PC-3 (cell line): Measurements from ENCODE around the gene BORCS5. TPM values are rescaled to one million over a fixed set of nuclear protein-coding genes. Genes with fewer than 3 reads are reported as not detected.
"Not testable (repeated sequence)": the region's sequence is repeated elsewhere in the genome, so short reads cannot be mapped to it uniquely, and the experiment has no call there.

Source experiments
- ATAC-seq: fragments of 200-7000 bp; cut with Tn5 transposase; 2 replicates; pipeline ENCODE4 v1.9.1; 2020; ENCODE audit warnings: mild to moderate bottlenecking, moderate library complexity
- BruUV-seq: library from RNA; stranded (reverse); fragments of 400-500 nt; replicated peaks from 2 replicates; lab custom pipeline; 2021; lab: Mats Ljungman, UMichigan
- CTCF ChIA-PET: fragments of 300-600 bp; sonication (Branson Sonifier 250); formaldehyde crosslinking; loops from one replicate; lab custom pipeline; 2022; ENCODE audit warnings: antibody characterized with exemption; lab: Charles Lee
- POLR2A ChIA-PET: fragments of 300-600 bp; sonication (Branson Sonifier 250); formaldehyde crosslinking; loops from one replicate; lab custom pipeline; 2022; ENCODE audit warnings: antibody characterized with exemption; ENCODE audit not compliant: unreplicated experiment; lab: Charles Lee
- DNase-seq: peaks from one replicate; pipeline ENCODE4 v3.0.0-alpha.2; 2015
- H2AFZ ChIP-seq: fragments of 300-600 bp; sonication (generic); 2 replicates; pipeline ENCODE4 v1.6.0; 2016; ENCODE audit warnings: antibody characterized with exemption, low read length
- H3F3A ChIP-seq: fragments of 300-600 bp; sonication (generic); one replicate; pipeline ENCODE4 v1.6.0; 2017; ENCODE audit warnings: antibody characterized with exemption, low read length, control low read depth, mild to moderate bottlenecking; ENCODE audit not compliant: unreplicated experiment
- H3K27ac ChIP-seq: fragments of 300-600 bp; sonication (generic); 2 replicates; pipeline ENCODE4 v1.5.1; 2016; ENCODE audit warnings: mild to moderate bottlenecking, low read length
- H3K27me3 ChIP-seq: fragments of 300-600 bp; sonication (generic); 2 replicates; pipeline ENCODE4 v1.6.1; 2016; ENCODE audit warnings: low read length, mixed read lengths
- H3K36me3 ChIP-seq: fragments of 300-600 bp; sonication (generic); 2 replicates; pipeline ENCODE4 v1.6.1; 2016; ENCODE audit warnings: low read depth, mixed run types, low read length, mixed read lengths
- H3K4me1 ChIP-seq: fragments of 300-600 bp; sonication (generic); 2 replicates; pipeline ENCODE4 v1.5.1; 2016; ENCODE audit warnings: low read length; ENCODE audit not compliant: insufficient read depth
- H3K4me2 ChIP-seq: fragments of 300-600 bp; sonication (generic); 2 replicates; pipeline ENCODE4 v1.6.0; 2016; ENCODE audit warnings: low read length
- H3K4me3 ChIP-seq: fragments of 300-600 bp; sonication (generic); 2 replicates; pipeline ENCODE4 v1.5.1; 2016; ENCODE audit warnings: mild to moderate bottlenecking, low read length, mixed read lengths
- H3K79me2 ChIP-seq: fragments of 300-600 bp; sonication (generic); 2 replicates; pipeline ENCODE4 v1.6.1; 2017; ENCODE audit warnings: low read length, mixed read lengths
- H3K9ac ChIP-seq: fragments of 300-600 bp; sonication (generic); 2 replicates; pipeline ENCODE4 v1.6.0; 2016; ENCODE audit warnings: mild to moderate bottlenecking, low read length
- H3K9me2 ChIP-seq: fragments of 300-600 bp; sonication (generic); replicated peaks from 2 replicates; pipeline ENCODE4 v1.6.1; 2016; ENCODE audit warnings: mixed run types, low read length, mixed read lengths
- H3K9me3 ChIP-seq: fragments of 300-600 bp; sonication (generic); 2 replicates; pipeline ENCODE4 v1.6.1; 2016; ENCODE audit warnings: low read length, mixed read lengths
- H4K20me1 ChIP-seq: fragments of 300-600 bp; sonication (generic); 2 replicates; pipeline ENCODE4 v1.6.1; 2016; ENCODE audit warnings: low read length, mixed read lengths
- CTCF ChIP-seq: fragments of 300-600 bp; sonication (generic); conservative IDR thresholded peaks from 2 replicates; pipeline ENCODE4 v1.5.1; 2017; ENCODE audit warnings: antibody characterized with exemption, low read depth, mild to moderate bottlenecking, low read length
- EZH2 ChIP-seq: fragments of 300-600 bp; sonication (generic); IDR thresholded peaks from one replicate; pipeline ENCODE4 v1.6.1; 2017; ENCODE audit warnings: antibody characterized with exemption, mild to moderate bottlenecking, low read length; ENCODE audit not compliant: unreplicated experiment
- EZH2phosphoT487 ChIP-seq: fragments of 300-600 bp; sonication (generic); IDR thresholded peaks from 2 replicates; pipeline ENCODE4 v1.6.1; 2018; ENCODE audit warnings: mild to moderate bottlenecking, antibody characterized with exemption, low read length, borderline replicate concordance
- intact Hi-C: fragments of 100-400 bp; cut with micrococcal nuclease; formaldehyde crosslinking; loops from 2 replicates; pipeline ENCODE4 v1.9.0; 2023
- total RNA-seq: library from RNA; depleted of rRNA; stranded (reverse); fragments of >200 nt; gene quantifications from 2 replicates; pipeline ENCODE4 v1.2.3, GENCODE V29; 2014

Gene BORCS5
- total RNA-seq, 1 experiment from 2014 or later = 2.3 TPM

- H3K9ac ChIP-seq = peak overlapping the region; percentile 78
- ATAC-seq = peak; percentile 82
- peak overlapping the region; percentile 94 for H3K27ac ChIP-seq
- no peaks in the 10 kb centered on the region for H3K9me3 ChIP-seq
- no peaks in the 10 kb centered on the region for H3K36me3 ChIP-seq
- no peaks in the 10 kb centered on the region for H3K27me3 ChIP-seq
- no TSS peak for BruUV-seq
- H3K9me2 ChIP-seq = no peaks in the 10 kb centered on the region
- peak overlapping the region; percentile 98 for H2AFZ ChIP-seq
- H3K4me1 ChIP-seq = peaks cover 20% of the 10 kb centered on the region
- ChIA-PET CTCF (interaction anchor here (0.6 to 2.0 kb wide), 2 partner anchors 13 to 18 kb away, joined by 7 read pairs; no protein-coding TSS in a partner anchor), POLR2A (interaction anchor here (0.7 kb wide), 1 partner anchor 372 kb away, joined by 3 read pairs; no protein-coding TSS in a partner anchor)
- H3F3A ChIP-seq = no peaks in the 10 kb centered on the region
- H3K4me3 ChIP-seq = peak overlapping the region; percentile 76; the same call in 1 of the 2 replicates
- no peaks in the 10 kb centered on the region for H3K79me2 ChIP-seq
- peak; percentile 79 for DNase-seq
- H3K4me2 ChIP-seq = peak overlapping the region; percentile 94
- TF ChIP-seq EZH2phosphoT487 (no peak), CTCF (no peak), EZH2 (no peak)
- H4K20me1 ChIP-seq = no peaks in the 10 kb centered on the region
- intact Hi-C loops = no loop called here
Observed at GRCh38 chr12:12350868-12351463, 5.9 kb upstream of the BORCS5 start.

- H3K36me3 ChIP-seq, H3F3A ChIP-seq, H3K9me2 ChIP-seq, H3K9me3 ChIP-seq, intact Hi-C loops, H3K27me3 ChIP-seq, ATAC-seq, DNase-seq, H4K20me1 ChIP-seq, H3K4me3 ChIP-seq, H3K79me2 ChIP-seq: not testable (repeated sequence)
- POLR2A ChIA-PET = interaction anchor here (0.7 kb wide), 1 partner anchor 372 kb away, joined by 3 read pairs; no protein-coding TSS in a partner anchor
- CTCF ChIA-PET = interaction anchor here (0.6 kb wide), 1 partner anchor 13 kb away, joined by 7 read pairs; no protein-coding TSS in a partner anchor
- Histone ChIP-seq H3K9ac (peak overlapping the region; percentile 53; the same call in 1 of the 2 replicates), H2AFZ (peak overlapping the region; percentile 98; the same call in 1 of the 2 replicates), H3K4me2 (peak overlapping the region; percentile 94), H3K27ac (peak overlapping the region; percentile 94), H3K4me1 (peaks cover 20% of the 10 kb centered on the region)
- TSS peak; percentile 56 for BruUV-seq
Observed at GRCh38 chr12:12351468-12352185, 5.3 kb upstream of the BORCS5 start.

GRCh38 chr12:12353276-12353675 is 3.6 kb upstream of the BORCS5 start:
- DNase-seq = no peak
- H3K9ac ChIP-seq = no peak overlapping the region
- TF ChIP-seq EZH2 (no peak), CTCF (no peak), EZH2phosphoT487 (no peak)

More at GRCh38 chr12:12353276-12353675, 3.6 kb upstream of the BORCS5 start:
- H3F3A ChIP-seq = no peaks in the 10 kb centered on the region
- ATAC-seq = no peak
- H3K9me2 ChIP-seq = no peaks in the 10 kb centered on the region
- BruUV-seq = no TSS peak
- H3K36me3 ChIP-seq = no peaks in the 10 kb centered on the region
- H4K20me1 ChIP-seq = no peaks in the 10 kb centered on the region
- no peak overlapping the region for H3K4me2 ChIP-seq
- intact Hi-C loops = no loop called here
- no peaks in the 10 kb centered on the region for H3K27me3 ChIP-seq
- H3K9me3 ChIP-seq = no peaks in the 10 kb centered on the region
- POLR2A ChIA-PET = no interaction called here
- H3K4me3 ChIP-seq = no peak overlapping the region
- H2AFZ ChIP-seq = no peak overlapping the region
- CTCF ChIA-PET = no interaction called here
- H3K27ac ChIP-seq = no peak overlapping the region
- peaks cover 8% of the 10 kb centered on the region for H3K79me2 ChIP-seq
- H3K4me1 ChIP-seq = peaks cover 23% of the 10 kb centered on the region
